ENCODE data around the gene FMN2.

- TF ChIP-seq POLR2A (IDR thresholded peaks at IDR 0.05) (no peak), CTCF (IDR thresholded peaks at IDR 0.05) (no peak)
These were observed 322.0 kb downstream of the FMN2 start for GRCh38 chr1:240413732-240414131.

All from Peyer's patch (tissue), 4 donors.